GM21360 (cell line): Measurements from ENCODE around the gene MUC21.
"Not testable (repeated sequence)": the region's sequence is repeated elsewhere in the genome, so short reads cannot be mapped to it uniquely, and the experiment has no call there.

Source experiments
- ATAC-seq: cut with Tn5 transposase; IDR thresholded peaks from one replicate; pipeline ENCODE4 v1.9.1; 2021; ENCODE audit warnings: mild to moderate bottlenecking, moderate library complexity; ENCODE audit not compliant: unreplicated experiment

The MUC21 gene

GRCh38 chr6:30966154-30966553 is 17.4 kb upstream of the MUC21 start:
- ATAC-seq: no peak

- ATAC-seq: not testable (repeated sequence)
These were observed 14.3 kb upstream of the MUC21 start for GRCh38 chr6:30969171-30969570.

DNA sequence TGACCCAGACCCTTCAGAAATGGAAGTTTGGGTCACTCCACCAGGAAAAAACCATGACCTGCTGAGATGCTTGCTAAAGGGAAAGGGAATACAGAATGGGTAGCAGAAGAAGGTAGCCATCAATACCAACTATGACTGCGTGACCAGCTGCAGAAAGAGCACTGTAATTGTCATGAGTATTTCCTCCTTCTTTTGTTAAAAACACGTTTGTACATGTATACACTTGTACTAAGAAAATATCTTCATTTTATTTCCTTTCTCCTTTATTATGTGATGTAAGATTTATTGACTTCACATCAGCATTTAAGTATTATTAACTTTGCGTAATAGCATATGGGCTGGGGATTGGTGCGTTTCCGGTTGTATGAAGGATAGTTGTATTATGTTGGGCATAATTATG is 12.6 kb upstream of the MUC21 start:
- no peak for ATAC-seq

GRCh38 chr6:30972816-30973215 is 10.7 kb upstream of the MUC21 start:
- ATAC-seq: no peak

- ATAC-seq: no peak
These were observed 8.8 kb upstream of the MUC21 start for GRCh38 chr6:30974490-30975252.

GRCh38 chr6:30979141-30979540 is 4.4 kb upstream of the MUC21 start:
- ATAC-seq: no peak

DNA sequence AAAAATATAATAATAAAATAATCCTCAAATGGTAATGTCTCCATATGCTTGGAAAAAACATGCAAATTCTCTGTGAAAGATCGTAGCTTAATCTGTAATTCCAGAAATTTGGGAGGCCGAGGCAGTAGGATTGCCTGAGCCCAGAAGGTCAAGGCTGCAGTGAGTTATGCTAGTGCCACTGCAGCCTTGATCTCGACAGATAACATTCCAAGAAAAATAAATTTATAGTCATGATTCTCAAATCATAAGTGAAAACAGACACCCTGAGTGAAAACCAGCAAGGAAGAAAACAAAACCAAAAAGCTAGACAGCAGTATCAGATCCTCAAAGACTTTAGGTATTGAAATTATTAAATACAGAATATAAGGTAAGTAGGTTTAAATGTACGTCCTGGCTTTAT is 3.8 kb upstream of the MUC21 start:
- no peak for ATAC-seq

DNA sequence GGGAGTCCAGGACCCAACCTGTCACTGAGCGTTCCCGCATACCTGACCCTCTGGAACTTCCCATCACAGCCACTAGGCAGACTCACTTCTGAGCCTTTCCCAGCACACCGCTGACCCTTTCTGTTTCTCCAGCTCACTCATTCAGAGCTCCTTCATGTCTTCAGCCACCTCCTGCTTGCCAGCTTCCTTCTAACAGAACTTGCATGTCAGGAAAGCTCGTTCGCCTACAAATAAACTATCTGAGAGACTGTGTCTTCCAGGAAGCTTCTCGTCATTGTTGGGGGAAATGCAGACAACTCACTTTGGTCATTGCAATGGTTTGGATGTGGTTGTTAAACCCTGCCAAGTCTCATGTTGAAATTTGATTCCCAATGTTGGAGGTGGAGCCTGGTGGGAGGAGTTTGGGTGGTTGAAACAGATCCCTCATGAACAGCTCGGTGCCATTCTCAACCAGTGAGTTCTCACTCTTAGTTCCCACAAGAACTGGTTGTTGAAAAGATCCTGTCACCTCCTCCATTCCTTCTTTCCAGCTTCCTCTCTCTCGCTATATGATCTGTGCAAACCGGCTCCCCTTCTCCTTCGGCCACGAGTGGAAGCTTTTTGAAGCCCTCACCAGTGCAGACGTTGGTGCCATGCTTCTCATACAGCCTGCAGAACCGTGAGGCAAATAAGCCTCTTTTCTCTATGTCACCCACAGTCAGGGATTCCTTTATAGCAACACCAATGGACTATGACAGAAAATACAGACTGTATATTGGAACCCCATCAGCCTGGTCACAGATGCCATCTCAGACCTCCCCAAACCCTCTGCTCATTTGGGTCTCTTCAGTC is 1.4 kb upstream of the MUC21 start:
- ATAC-seq: no peak

- no peak for ATAC-seq
These were observed 2.0 kb downstream of the MUC21 start for GRCh38 chr6:30985490-30985889.

DNA sequence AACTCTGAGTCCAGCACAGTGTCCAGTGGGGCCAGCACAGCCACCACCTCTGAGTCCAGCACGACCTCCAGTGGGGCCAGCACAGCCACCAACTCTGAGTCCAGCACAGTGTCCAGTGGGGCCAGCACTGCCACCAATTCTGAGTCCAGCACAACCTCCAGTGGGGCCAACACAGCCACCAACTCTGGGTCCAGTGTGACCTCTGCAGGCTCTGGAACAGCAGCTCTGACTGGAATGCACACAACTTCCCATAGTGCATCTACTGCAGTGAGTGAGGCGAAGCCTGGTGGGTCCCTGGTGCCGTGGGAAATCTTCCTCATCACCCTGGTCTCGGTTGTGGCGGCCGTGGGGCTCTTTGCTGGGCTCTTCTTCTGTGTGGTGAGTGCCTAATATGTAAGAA is 3.8 kb downstream of the MUC21 start:
- no peak for ATAC-seq

- ATAC-seq: no peak
These were observed 4.8 kb downstream of the MUC21 start for GRCh38 chr6:30988209-30988825.

- no peak for ATAC-seq
These were observed 7.0 kb downstream of the MUC21 start for GRCh38 chr6:30990422-30991086.

DNA sequence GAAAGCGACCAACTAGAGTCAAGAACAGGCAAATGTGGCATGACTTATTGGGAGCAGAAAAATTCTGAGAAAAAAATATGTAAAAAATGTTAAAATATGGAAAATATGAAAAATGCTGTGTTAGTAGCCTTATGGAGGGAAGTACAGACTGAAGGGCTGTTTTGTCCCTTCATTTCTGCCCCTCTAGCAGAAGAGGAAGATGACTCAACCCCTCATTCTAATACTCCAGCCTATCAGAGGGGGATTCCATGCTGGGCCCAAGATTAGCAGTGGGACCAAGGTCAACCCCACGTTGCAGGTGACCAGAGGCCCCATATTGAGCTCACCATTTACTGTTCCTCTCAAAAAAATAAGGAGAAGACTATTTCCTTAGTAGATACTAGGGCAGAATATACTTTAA is 8.4 kb downstream of the MUC21 start:
- ATAC-seq: no peak

- ATAC-seq: no peak
These were observed 13.8 kb downstream of the MUC21 start for GRCh38 chr6:30997301-30997700.

DNA sequence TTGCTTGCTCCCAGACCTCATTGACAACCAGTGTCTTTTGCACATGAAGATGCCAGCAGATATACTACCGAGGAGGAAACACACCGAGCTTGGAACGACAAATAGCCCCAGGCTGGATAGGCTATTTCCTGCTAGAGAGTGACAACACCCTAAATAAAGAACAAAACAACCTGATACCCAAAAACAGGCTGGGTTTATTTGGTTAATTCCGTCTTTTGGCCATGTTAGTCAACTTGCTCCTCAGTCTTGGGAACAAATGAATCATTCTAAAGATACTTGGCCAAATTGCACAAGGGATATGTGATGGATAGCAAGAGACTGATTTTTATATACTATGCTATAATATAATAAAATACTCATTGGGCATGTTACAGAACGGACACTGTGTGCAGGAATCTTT is 15.3 kb downstream of the MUC21 start:
- no peak for ATAC-seq

DNA sequence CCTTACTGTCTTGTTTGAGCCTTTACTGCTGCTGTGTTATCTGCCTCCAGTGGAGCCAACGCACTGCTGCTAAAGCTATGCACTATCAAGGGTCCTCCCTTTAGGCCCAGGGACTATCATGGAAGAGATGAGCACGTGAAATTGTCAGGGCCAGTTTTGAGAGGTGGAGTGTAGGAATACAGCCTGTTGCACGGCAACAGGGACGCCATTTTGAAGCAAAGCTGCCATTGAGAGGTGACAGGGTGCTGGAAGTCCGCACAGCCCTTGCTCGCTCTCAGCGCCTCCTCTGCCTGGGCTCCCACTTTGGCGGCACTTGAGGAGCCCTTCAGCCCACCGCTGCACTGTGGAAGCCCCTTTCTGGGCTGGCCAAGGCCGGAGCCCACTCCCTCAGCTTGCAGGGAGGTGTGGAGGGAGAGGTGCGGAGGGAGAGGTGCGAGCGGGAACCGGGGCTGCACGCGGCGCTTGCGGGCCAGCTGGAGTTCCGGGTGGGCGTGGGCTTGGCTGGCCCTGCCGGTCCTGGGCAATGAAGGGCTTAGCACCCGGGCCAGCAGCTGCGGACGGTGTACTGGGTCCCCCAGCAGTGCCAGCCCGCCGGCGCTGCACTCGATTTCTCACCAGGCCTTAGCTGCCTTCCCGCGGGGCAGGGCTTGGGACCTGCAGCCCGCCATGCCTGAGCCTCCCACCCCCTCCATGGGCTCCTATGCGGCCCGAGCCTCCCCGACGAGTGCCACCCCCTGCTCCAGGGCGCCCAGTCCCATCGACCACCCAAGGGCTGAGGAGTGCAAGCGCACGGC is 16.7 kb downstream of the MUC21 start:
- not testable (repeated sequence) for ATAC-seq

DNA sequence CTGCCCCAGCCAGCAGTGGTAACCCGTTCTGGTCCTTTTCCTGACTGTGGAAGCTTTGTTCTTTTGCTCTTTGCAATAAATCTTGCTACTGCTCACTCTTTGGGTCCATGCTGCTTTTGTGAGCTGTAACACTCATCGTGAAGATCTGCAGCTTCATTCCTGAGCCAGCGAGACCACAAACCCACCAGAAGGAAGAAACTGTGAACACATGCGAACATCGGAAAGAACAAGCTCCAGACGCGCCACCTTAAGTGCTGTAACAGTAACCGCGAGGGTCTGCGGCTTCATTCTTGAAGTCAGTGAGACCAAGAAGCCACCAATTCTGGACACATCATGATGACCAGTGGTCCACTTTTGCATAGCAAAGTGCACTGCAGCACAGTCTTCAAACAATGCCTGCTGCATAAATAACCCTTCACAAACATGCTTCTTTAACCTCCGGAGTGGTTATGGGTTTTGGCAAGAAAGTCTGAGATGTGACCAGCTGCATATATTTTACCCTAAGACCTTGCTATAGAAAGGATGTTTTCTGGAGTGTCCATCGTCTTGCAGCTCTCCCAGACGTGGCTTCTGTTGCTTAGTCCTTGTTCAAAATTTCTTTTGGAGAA is 17.9 kb downstream of the MUC21 start:
- no peak for ATAC-seq

DNA sequence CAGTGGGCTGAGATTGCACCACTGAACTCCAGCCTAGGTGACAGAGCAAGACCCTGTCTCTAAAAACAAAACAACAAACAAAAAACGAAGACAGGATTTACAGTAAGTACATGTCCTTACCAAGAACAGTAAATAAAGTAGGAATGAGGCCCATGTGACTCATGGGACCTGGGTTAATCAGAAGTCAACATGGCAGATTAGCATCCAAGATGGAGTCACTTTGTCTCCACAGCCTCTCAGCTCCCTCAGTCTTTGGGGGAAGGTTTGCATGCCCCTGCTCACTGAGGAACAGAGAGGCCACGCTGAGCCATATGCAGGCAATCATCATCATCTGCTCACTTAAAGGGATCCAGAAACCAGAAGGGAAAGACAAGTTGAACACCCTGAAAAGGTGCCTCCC is 19.0 kb downstream of the MUC21 start:
- no peak for ATAC-seq

GRCh38 chr6:31004794-31005193 is 21.3 kb downstream of the MUC21 start:
- no peak for ATAC-seq
